ENCODE measurements around the gene BCL11B.

Gene BCL11B

GRCh38 chr14:99272899-99273765 is 1.1 kb upstream of the BCL11B start:
- no peaks in the 10 kb centered on the region for H3K9me3 ChIP-seq
- H3K27me3 ChIP-seq, result peaks cover 100% of the 10 kb centered on the region
- H3K36me3 ChIP-seq, result no peaks in the 10 kb centered on the region
- H3K27ac ChIP-seq, result no peak overlapping the region
- no peak for TF ChIP-seq CTCF (IDR thresholded peaks at IDR 0.05)
- peaks cover 0 to 24% of the 10 kb centered on the region in 2 experiments for H3K4me1 ChIP-seq (ENCODE audit: control insufficient read depth in 1 of 2, insufficient read depth in 1 of 2, low read depth in 1 of 2, low read length in 1 of 2)
- no peak overlapping the region for H3K4me3 ChIP-seq (ENCODE audit: low read depth in 1 of 2, low read length in 1 of 2)

GRCh38 chr14:99272632-99272898 is 568 bp upstream of the BCL11B start:
- Histone ChIP-seq H3K4me3 (ENCODE audit: low read depth in 1 of 2, low read length in 1 of 2) (no peak overlapping the region), H3K9me3 (no peaks in the 10 kb centered on the region), H3K27ac (no peak overlapping the region), H3K36me3 (no peaks in the 10 kb centered on the region), H3K27me3 (peaks cover 100% of the 10 kb centered on the region), H3K4me1 (ENCODE audit: control insufficient read depth in 1 of 2, insufficient read depth in 1 of 2, low read depth in 1 of 2, low read length in 1 of 2) (peaks cover 0 to 24% of the 10 kb centered on the region in 2 experiments)
- TF ChIP-seq CTCF (IDR thresholded peaks at IDR 0.05), result no peak

GRCh38 chr14:99271221-99271941 is 616 bp downstream of the BCL11B start:
- Histone ChIP-seq H3K4me3 (ENCODE audit: low read depth in 1 of 2, low read length in 1 of 2) (no peak overlapping the region), H3K4me1 (ENCODE audit: control insufficient read depth in 1 of 2, insufficient read depth in 1 of 2, low read depth in 1 of 2, low read length in 1 of 2) (peaks cover 0 to 24% of the 10 kb centered on the region in 2 experiments), H3K9me3 (no peaks in the 10 kb centered on the region), H3K27ac (no peak overlapping the region), H3K36me3 (no peaks in the 10 kb centered on the region), H3K27me3 (peaks cover 100% of the 10 kb centered on the region)
- no peak for TF ChIP-seq CTCF (IDR thresholded peaks at IDR 0.05)

GRCh38 chr14:99270458-99271220 is 1.4 kb downstream of the BCL11B start:
- Histone ChIP-seq H3K36me3 (no peaks in the 10 kb centered on the region), H3K27me3 (peaks cover 100% of the 10 kb centered on the region), H3K4me3 (ENCODE audit: low read depth in 1 of 2, low read length in 1 of 2) (no peak overlapping the region), H3K27ac (no peak overlapping the region), H3K4me1 (ENCODE audit: control insufficient read depth in 1 of 2, insufficient read depth in 1 of 2, low read depth in 1 of 2, low read length in 1 of 2) (peaks cover 0 to 24% of the 10 kb centered on the region in 2 experiments), H3K9me3 (no peaks in the 10 kb centered on the region)
- TF ChIP-seq CTCF (IDR thresholded peaks at IDR 0.05), result no peak

- H3K4me1 ChIP-seq (ENCODE audit: control insufficient read depth in 1 of 2, insufficient read depth in 1 of 2, low read depth in 1 of 2, low read length in 1 of 2), result peaks cover 0 to 21% of the 10 kb centered on the region in 2 experiments
- peaks cover 100% of the 10 kb centered on the region for H3K27me3 ChIP-seq
- no peaks in the 10 kb centered on the region for H3K9me3 ChIP-seq
- H3K36me3 ChIP-seq, result no peaks in the 10 kb centered on the region
- TF ChIP-seq CTCF (IDR thresholded peaks at IDR 0.05), result no peak
- no peak overlapping the region for H3K27ac ChIP-seq
- no peak overlapping the region for H3K4me3 ChIP-seq (ENCODE audit: low read depth in 1 of 2, low read length in 1 of 2)
Measured at GRCh38 chr14:99268810-99269707, 2.9 kb downstream of the BCL11B start.

Measured in neutrophil (primary cell).